K562 (cell line): ENCODE data around the gene MPZL1. TPM values are rescaled to one million over a fixed set of nuclear protein-coding genes. Genes with fewer than 3 reads are reported as not detected.

Experiments
- ATAC-seq: fragments of 200-7000 bp; cut with Tn5 transposase; 3 replicates; pipeline ENCODE4 v1.9.1; 2020; ENCODE audit warnings: moderate library complexity
- BruUV-seq: library from RNA; stranded (reverse); fragments of 400-500 nt; replicated peaks from 2 replicates; lab custom pipeline; 2021; lab: Mats Ljungman, UMichigan
- CTCF ChIA-PET: fragments of 300-600 bp; formaldehyde crosslinking; extraction: SDS; loops from one replicate; lab custom pipeline; 2021; ENCODE audit warnings: low intra/inter-chr PET ratio; lab: Yijun Ruan, JAX
- POLR2A ChIA-PET: fragments of 300-600, 350-650 bp; sonication (Branson Sonifier 250); formaldehyde crosslinking; extraction: SDS; loops from one replicate; lab custom pipeline; 2021; ENCODE audit warnings: antibody characterized with exemption, inconsistent platforms; lab: Yijun Ruan, JAX
- DNase-seq, 4 experiments: peaks; one replicate each; pipeline versions ENCODE4 v3.0.0 to v3.0.0-alpha.2; 2011 to 2018; ENCODE audit warnings: low spot score in 3 of 4, mixed read lengths in 3 of 4; ENCODE audit errors: extremely low read depth in 1 of 4
- FAIRE-seq: peaks from 2 replicates; lab custom pipeline; 2011; peaks lifted over from hg19 to GRCh38; lab: Jason Lieb, UNC
- H2AFZ ChIP-seq: 2 replicates; pipeline ENCODE4 v1.6.0; 2011; ENCODE audit warnings: low read depth, low read length, control low read depth, inconsistent platforms
- H3K27ac ChIP-seq: fragments of 200-600 bp; 3 replicates; pipeline ENCODE4 v1.8.0; 2011; ENCODE audit warnings: low read depth, mild to moderate bottlenecking, control low read depth, inconsistent platforms, low read length, moderate library complexity, mixed read lengths; ENCODE audit errors: extremely low read depth
- H3K27me3 ChIP-seq, 2 experiments: fragments of 300-600 bp in 1 of 2; 2 replicates in 1 of 2; 3 replicates in 1 of 2; pipeline versions ENCODE4 v1.6.0 to v1.8.0; 2011; ENCODE audit warnings: inconsistent platforms in 2 of 2, low read length in 2 of 2, mild to moderate bottlenecking in 1 of 2, mixed read lengths in 1 of 2, moderate library complexity in 1 of 2; ENCODE audit not compliant: control insufficient read depth in 2 of 2, insufficient read depth in 2 of 2
- H3K36me3 ChIP-seq: fragments of 300-600 bp; 3 replicates; pipeline ENCODE4 v1.8.0; 2011; ENCODE audit warnings: mild to moderate bottlenecking, low read length, inconsistent platforms; ENCODE audit not compliant: control insufficient read depth, insufficient read depth
- H3K4me1 ChIP-seq, 2 experiments: fragments of 200-600 bp in 1 of 2; replicated peaks in 1 of 2; 2 replicates in 1 of 2; 3 replicates in 1 of 2; pipeline versions ENCODE4 v1.5.1 to v1.8.0; 2011; ENCODE audit warnings: inconsistent platforms in 2 of 2, low read length in 2 of 2, mild to moderate bottlenecking in 1 of 2, mixed read lengths in 1 of 2, moderate library complexity in 1 of 2; ENCODE audit not compliant: control insufficient read depth in 2 of 2, insufficient read depth in 2 of 2
- H3K4me2 ChIP-seq: 2 replicates; pipeline ENCODE4 v1.6.1; 2011; ENCODE audit warnings: low read length, control low read depth, inconsistent platforms, mixed read lengths; ENCODE audit not compliant: insufficient read depth
- H3K4me3 ChIP-seq: fragments of 200-600 bp; sonication (generic), shearing (Covaris generic); 2 replicates; pipeline ENCODE4 v1.5.1; 2016; ENCODE audit warnings: control low read depth, inconsistent platforms
- H3K79me2 ChIP-seq: fragments of 200-600 bp; 3 replicates; pipeline ENCODE4 v1.8.0; 2011; ENCODE audit warnings: low read length, inconsistent platforms; ENCODE audit not compliant: control insufficient read depth, insufficient read depth
- H3K9ac ChIP-seq, 2 experiments: 2 replicates each; pipeline versions ENCODE4 v1.6.0 to v1.6.1; 2011; ENCODE audit warnings: low read depth in 2 of 2, low read length in 2 of 2, control low read depth in 1 of 2, inconsistent platforms in 1 of 2, mild to moderate bottlenecking in 1 of 2, mixed read lengths in 1 of 2; ENCODE audit not compliant: insufficient read depth in 1 of 2
- H3K9me1 ChIP-seq: one replicate; pipeline ENCODE4 v1.6.0; 2011; ENCODE audit warnings: inconsistent platforms, mild to moderate bottlenecking, low read length, moderate library complexity; ENCODE audit not compliant: control insufficient read depth, insufficient read depth
- H3K9me3 ChIP-seq: replicated peaks from 2 replicates; pipeline ENCODE4 v1.5.1; 2011; ENCODE audit warnings: low read depth, low read length, inconsistent platforms; ENCODE audit not compliant: control insufficient read depth, insufficient read depth
- H4K20me1 ChIP-seq: replicated peaks from 2 replicates; pipeline ENCODE4 v1.6.1; 2011; ENCODE audit warnings: low read length, inconsistent platforms, mixed read lengths; ENCODE audit not compliant: control insufficient read depth, insufficient read depth
- ATF4 ChIP-seq: fragments of 450-650 bp; formaldehyde crosslinking; IDR thresholded peaks from 2 replicates; pipeline ENCODE4 v1.4.0; 2022; ENCODE audit warnings: mild to moderate bottlenecking, moderate library complexity
- CBX8 ChIP-seq: fragments of 200-600 bp; sonication (generic); IDR thresholded peaks from 2 replicates; pipeline ENCODE4 v1.6.1; 2012; ENCODE audit warnings: borderline replicate concordance, mixed run types, low read depth, mild to moderate bottlenecking, moderate library complexity, mixed read lengths, low read length, control low read depth, inconsistent platforms; ENCODE audit not compliant: poor library complexity, severe bottlenecking; ENCODE audit errors: extremely low read depth
- COPS2 ChIP-seq: fragments of 450-650 bp; conservative IDR thresholded peaks from 2 replicates; pipeline ENCODE4 v1.6.1; 2016; ENCODE audit warnings: mild to moderate bottlenecking, moderate library complexity
- ETV1 ChIP-seq: fragments of 450-650 bp; conservative IDR thresholded peaks from 2 replicates; pipeline ENCODE4 v1.6.1; 2016; ENCODE audit warnings: missing genetic modification characterization, control low read depth, low read depth, missing compliant biosample characterization
- GTF2E2 ChIP-seq: fragments of 200-800 bp; sonication (Bioruptor generic); IDR thresholded peaks from 2 replicates; pipeline ENCODE4 v1.6.1; 2016; ENCODE audit warnings: missing genetic modification characterization, missing compliant biosample characterization
- GTF2F1 ChIP-seq: IDR thresholded peaks from 2 replicates; pipeline ENCODE4 v1.6.1; 2011; ENCODE audit warnings: low read depth, low read length, improper control_type of control experiment
- NUFIP1 ChIP-seq: fragments of 450-650 bp; IDR thresholded peaks from 2 replicates; pipeline ENCODE4 v1.6.1; 2018; ENCODE audit not compliant: partially characterized antibody
- PRMT5 ChIP-seq: sonication (generic); formaldehyde crosslinking; IDR thresholded peaks from 2 replicates; pipeline ENCODE4 v1.5.0; 2020; ENCODE audit warnings: missing genetic modification reagents
- ZNF354B ChIP-seq: fragments of 250-450 bp; sonication (Bioruptor Pico); IDR thresholded peaks from 2 replicates; pipeline ENCODE4 v1.4.0; 2020
- ZNF586 ChIP-seq: fragments of 450-650 bp; formaldehyde crosslinking; conservative IDR thresholded peaks from 2 replicates; pipeline ENCODE4 v1.4.0; 2020; ENCODE audit warnings: mild to moderate bottlenecking, moderate library complexity
- ZNF644 ChIP-seq: fragments of 200-800 bp; sonication (Bioruptor generic); IDR thresholded peaks from 2 replicates; pipeline ENCODE4 v1.6.1; 2016; ENCODE audit warnings: low read depth, missing genetic modification characterization, missing compliant biosample characterization
- WGBS: fragments of 100-300 bp; shearing (Covaris generic); methylation state at CpG from one replicate; pipeline ENCODE4 v1.1.6; 2016; ENCODE audit warnings: low coverage, mixed read lengths; ENCODE audit not compliant: insufficient coverage; ENCODE audit errors: missing lambda C conversion rate; 5-methylcytosine and 5-hydroxymethylcytosine counted together
- in situ Hi-C: fragments of 300-500 bp; cut with MboI; formaldehyde crosslinking; loops from 4 replicates; pipeline ENCODE4 v1.15.0; 2018; ENCODE audit warnings: inconsistent platforms, mixed read lengths
- intact Hi-C: fragments of 100-400 bp; cut with micrococcal nuclease; formaldehyde crosslinking; loops from 2 replicates; pipeline ENCODE4 v1.14.2; 2022
- polyA plus RNA-seq, 8 experiments: library from polyadenylated mRNA; depleted of rRNA in 4 of 8; stranded (reverse) in 5 of 8; unstranded in 3 of 8; fragments of >200 nt; fragmentation: Nextera tagmentation in 2 of 8; fragmentation: Illumina TruSeq in 1 of 8; extraction: Ambion mirVana in 2 of 8; extraction: Trizol in 1 of 8; gene quantifications; 2 replicates each; pipeline versions ENCODE4 v1.2.1 to v1.2.3, GENCODE V29; 2011 to 2014; ENCODE audit warnings: inconsistent platforms in 1 of 8, missing spikeins in 1 of 8
- total RNA-seq, 7 experiments: library from RNA; depleted of rRNA in 6 of 7; stranded (reverse); fragments of >200 nt in 6 of 7; fragmentation: Illumina TruSeq in 2 of 7; extraction: Trizol in 2 of 7; gene quantifications; 2 replicates each; pipeline versions ENCODE4 v1.2.1 to v1.2.3, GENCODE V29; 2011 to 2021; ENCODE audit warnings: low replicate concordance in 1 of 7

MPZL1 gene
- total and polyA plus RNA-seq, 9 of the 15 experiments (the other 6 are each of a cell fraction or from before 2014, with no cell fraction given) = 14.5 to 153 (median 66.5) TPM

- FAIRE-seq (no peak), ATAC-seq (no peak)
These were observed 54.4 kb downstream of the MPZL1 start for GRCh38 chr1:167776151-167776550.

More at GRCh38 chr1:167776151-167776550, 54.4 kb downstream of the MPZL1 start:
- Histone ChIP-seq H3K79me2 (no peaks in the 10 kb centered on the region), H3K4me2 (no peak overlapping the region), H3K27ac (no peak overlapping the region), H2AFZ (no peak overlapping the region), H3K27me3 (no peaks in the 10 kb centered on the region), H3K9me3 (no peaks in the 10 kb centered on the region), H3K4me1 (peaks cover 0 to 4% of the 10 kb centered on the region in 2 experiments; a peak in 1 of 5 replicates), H3K9ac (no peak overlapping the region), H3K36me3 (peaks cover 66% of the 10 kb centered on the region), H4K20me1 (no peaks in the 10 kb centered on the region), H3K4me3 (no peak overlapping the region), H3K9me1 (no peaks in the 10 kb centered on the region)
- WGBS = 95% methylated on average over 1 of the region's 1 CpG
- no peak for DNase-seq
- POLR2A ChIA-PET = interaction anchor here (0.9 to 2.6 kb wide), 4 partner anchors 9 to 21 kb away, joined by 3 to 14 read pairs (median 6); no protein-coding TSS in a partner anchor
- no TSS peak for BruUV-seq
- in situ Hi-C loops = no loop called here
- CTCF ChIA-PET = no interaction called here
- intact Hi-C loops = no loop called here
- TF ChIP-seq CBX8 = no peak
- TF ChIP-seq PRMT5 = no peak
- TF ChIP-seq GTF2E2 = no peak
- TF ChIP-seq ZNF644 (tag) = no peak
- no peak for TF ChIP-seq NUFIP1
- TF ChIP-seq COPS2 = no peak
- TF ChIP-seq ETV1 = no peak
- no peak for TF ChIP-seq GTF2F1
- TF ChIP-seq ZNF354B = no peak
- no peak for TF ChIP-seq ZNF586
- no peak for TF ChIP-seq ATF4
